Stimulated activated CD8-positive, alpha-beta memory T cell treated with anti-CD3 and anti-CD28 coated beads, Interleukin-2, amount 100 ng/mL, for 48 hours (primary cell): ENCODE measurements around the gene OTUD4.
A peak's percentile ranks its signal among the peaks of the same experiment; 100 is the strongest.
"Not testable (repeated sequence)": the region's sequence is repeated elsewhere in the genome, so short reads cannot be mapped to it uniquely, and the experiment has no call there.

Source experiments
- DNase-seq, 2 donors: peaks; one replicate each; pipeline ENCODE4 v3.0.0-alpha.2; 2020; ENCODE audit warnings: low read depth in 2 of 2

The OTUD4 gene

GRCh38 chr4:145180298-145181090 lies at the start of gene OTUD4:
Gene OTUD4, minus strand, starts transcription at chr4:145180589. Its CDS starts 616 bp downstream, at chr4:145179973.
- peak; percentile 89 to 93 for DNase-seq

- not testable (repeated sequence) for DNase-seq
These were observed 42.8 kb upstream of the OTUD4 start for GRCh38 chr4:145223228-145223627.

- not testable (repeated sequence) for DNase-seq
These were observed 41.1 kb upstream of the OTUD4 start for GRCh38 chr4:145221529-145221928.

GRCh38 chr4:145219090-145219489 lies 38.7 kb upstream of the OTUD4 start:
- no peak for DNase-seq

GRCh38 chr4:145218251-145218650 lies 37.9 kb upstream of the OTUD4 start:
- DNase-seq, result no peak

GRCh38 chr4:145217349-145217748 lies 37.0 kb upstream of the OTUD4 start:
- no peak for DNase-seq

GRCh38 chr4:145216535-145216934 lies 36.1 kb upstream of the OTUD4 start:
- DNase-seq, result no peak

- no peak for DNase-seq
These were observed 32.9 kb upstream of the OTUD4 start for GRCh38 chr4:145213245-145213644.

GRCh38 chr4:145207934-145208333 lies 27.5 kb upstream of the OTUD4 start:
- DNase-seq, result no peak

- DNase-seq, result no peak
These were observed 23.0 kb upstream of the OTUD4 start for GRCh38 chr4:145203410-145203809.

GRCh38 chr4:145200366-145200765 lies 20.0 kb upstream of the OTUD4 start:
- no peak for DNase-seq

GRCh38 chr4:145199051-145199716 lies 18.8 kb upstream of the OTUD4 start:
- no peak for DNase-seq

GRCh38 chr4:145196747-145197146 lies 16.4 kb upstream of the OTUD4 start:
- DNase-seq, result no peak

GRCh38 chr4:145195167-145195952 lies 15.0 kb upstream of the OTUD4 start:
- DNase-seq, result no peak

- DNase-seq, result no peak
These were observed 9.6 kb upstream of the OTUD4 start for GRCh38 chr4:145189981-145190380.

GRCh38 chr4:145186729-145187128 lies 6.3 kb upstream of the OTUD4 start:
- no peak for DNase-seq

GRCh38 chr4:145183581-145183980 lies 3.2 kb upstream of the OTUD4 start:
- no peak for DNase-seq

- DNase-seq, result no peak
These were observed 2.6 kb upstream of the OTUD4 start for GRCh38 chr4:145183023-145183422.

- DNase-seq, result no peak
These were observed 1.8 kb upstream of the OTUD4 start for GRCh38 chr4:145182222-145182621.

GRCh38 chr4:145181091-145181501 lies 707 bp upstream of the OTUD4 start:
- no peak for DNase-seq

GRCh38 chr4:145179861-145180297 lies 510 bp downstream of the OTUD4 start:
- DNase-seq, result not testable (repeated sequence)

GRCh38 chr4:145179281-145179860 lies 1.0 kb downstream of the OTUD4 start:
- peak; percentile 70 to 74 for DNase-seq
